Measurements from ENCODE around the gene PCDHA8.

- TF ChIP-seq CTCF (conservative IDR thresholded peaks at IDR 0.05; ENCODE audit: low read depth, low read length) (peak; percentile 64), EZH2 (IDR thresholded peaks at IDR 0.05; ENCODE audit: borderline replicate concordance, low read depth, low read length, poor library complexity, severe bottlenecking) (no peak)
Measured at GRCh38 chr5:140806834-140807775, 33.9 kb upstream of the PCDHA8 start, which contains the start of gene PCDHA4.
